Measurements from ENCODE around the gene STN1. TPM values are rescaled to one million over a fixed set of nuclear protein-coding genes. Genes with fewer than 3 reads are reported as not detected.

The STN1 gene
- total RNA-seq, 1 experiment from 2014 or later, result 14.3 TPM

DNA sequence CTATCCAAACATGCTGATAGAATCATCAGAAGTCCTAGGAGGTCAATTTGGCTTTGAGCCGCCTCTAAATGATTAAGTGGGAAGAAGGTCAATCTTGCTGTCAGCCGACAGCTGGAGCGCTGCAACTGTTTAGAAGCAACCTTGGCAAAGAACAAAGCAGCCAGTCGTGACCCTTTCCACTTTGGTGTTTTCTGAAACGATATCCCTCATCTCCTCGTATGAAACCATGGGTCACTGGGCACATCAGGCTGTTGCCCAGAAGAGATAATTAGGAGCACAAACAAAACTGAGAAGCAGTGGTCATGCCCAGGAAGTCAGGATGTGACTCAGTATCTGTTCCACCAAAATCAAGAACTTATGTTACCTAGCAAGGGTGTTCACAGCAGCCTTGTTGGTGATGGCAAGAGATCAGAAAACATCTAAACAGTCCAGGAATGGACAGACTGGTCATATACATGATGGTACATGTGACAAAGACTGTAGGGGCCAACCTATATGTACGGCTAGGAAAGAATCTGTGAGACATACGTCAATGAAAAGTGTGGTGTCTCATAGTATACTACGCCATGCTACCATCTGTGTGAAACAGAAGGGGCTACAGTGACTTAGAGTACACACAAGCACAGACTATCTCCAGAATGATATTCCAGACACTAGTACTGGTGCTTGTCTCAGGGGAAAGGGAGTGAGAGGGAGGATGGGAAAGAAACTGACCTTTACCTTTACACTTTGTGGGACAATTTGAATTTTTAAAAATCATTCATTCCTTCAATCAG lies 22.4 kb downstream of the STN1 start:
- Histone ChIP-seq H3K27ac (ENCODE audit: low read depth, low read length, poor library complexity, severe bottlenecking) (no peak overlapping the region), H3K27me3 (replicated peaks; ENCODE audit: insufficient read depth, low read depth, low read length, poor library complexity) (no peaks in the 10 kb centered on the region), H3K9me3 (ENCODE audit: low read depth, low read length, poor library complexity, severe bottlenecking) (no peaks in the 10 kb centered on the region), H3K4me3 (ENCODE audit: low read depth, low read length, poor library complexity, severe bottlenecking) (no peak overlapping the region), H3K36me3 (ENCODE audit: insufficient read depth, low read length, poor library complexity, severe bottlenecking) (no peaks in the 10 kb centered on the region), H3K4me1 (ENCODE audit: insufficient read depth, low read length, poor library complexity, severe bottlenecking) (peaks cover 36% of the 10 kb centered on the region)
- CTCF ChIA-PET, result no interaction called here
- no peak for DNase-seq (ENCODE audit: low spot score)
- TF ChIP-seq, protein P1, sequence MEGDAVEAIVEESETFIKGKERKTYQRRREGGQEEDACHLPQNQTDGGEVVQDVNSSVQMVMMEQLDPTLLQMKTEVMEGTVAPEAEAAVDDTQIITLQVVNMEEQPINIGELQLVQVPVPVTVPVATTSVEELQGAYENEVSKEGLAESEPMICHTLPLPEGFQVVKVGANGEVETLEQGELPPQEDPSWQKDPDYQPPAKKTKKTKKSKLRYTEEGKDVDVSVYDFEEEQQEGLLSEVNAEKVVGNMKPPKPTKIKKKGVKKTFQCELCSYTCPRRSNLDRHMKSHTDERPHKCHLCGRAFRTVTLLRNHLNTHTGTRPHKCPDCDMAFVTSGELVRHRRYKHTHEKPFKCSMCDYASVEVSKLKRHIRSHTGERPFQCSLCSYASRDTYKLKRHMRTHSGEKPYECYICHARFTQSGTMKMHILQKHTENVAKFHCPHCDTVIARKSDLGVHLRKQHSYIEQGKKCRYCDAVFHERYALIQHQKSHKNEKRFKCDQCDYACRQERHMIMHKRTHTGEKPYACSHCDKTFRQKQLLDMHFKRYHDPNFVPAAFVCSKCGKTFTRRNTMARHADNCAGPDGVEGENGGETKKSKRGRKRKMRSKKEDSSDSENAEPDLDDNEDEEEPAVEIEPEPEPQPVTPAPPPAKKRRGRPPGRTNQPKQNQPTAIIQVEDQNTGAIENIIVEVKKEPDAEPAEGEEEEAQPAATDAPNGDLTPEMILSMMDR (conservative IDR thresholded peaks at IDR 0.05; ENCODE audit: low read depth, low read length), result no peak
- no peak for TF ChIP-seq EZH2 (IDR thresholded peaks at IDR 0.05; ENCODE audit: borderline replicate concordance, low read depth, low read length, poor library complexity, severe bottlenecking)
- BruUV-seq (replicated peaks), result no TSS peak
- intact Hi-C loops (cut with micrococcal nuclease; ENCODE audit: unreplicated experiment), result no loop called here
- POLR2A ChIA-PET (ENCODE audit: low non-redundant PET), result no interaction called here

DNA sequence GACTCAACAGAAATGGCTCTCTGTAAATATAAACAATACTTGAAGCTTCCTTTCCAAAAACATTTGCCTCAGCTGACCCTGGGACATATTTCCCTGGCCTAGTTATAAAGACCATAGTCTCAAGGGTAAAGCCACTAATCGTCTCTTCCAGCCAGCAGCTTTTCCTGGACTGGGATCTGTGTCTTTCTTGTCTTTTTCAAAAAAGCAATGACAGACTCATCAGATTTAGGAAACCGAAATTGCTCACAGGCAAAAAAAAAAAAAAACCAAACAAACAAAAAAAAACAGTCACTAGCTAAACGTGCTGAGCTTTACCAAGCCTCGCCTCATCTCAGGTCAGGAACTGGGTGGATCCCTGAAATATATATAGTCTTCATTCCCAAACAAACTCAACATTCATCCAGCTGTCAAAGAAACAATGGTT lies 23.5 kb downstream of the STN1 start:
- Histone ChIP-seq H3K9me3 (ENCODE audit: low read depth, low read length, poor library complexity, severe bottlenecking) (no peaks in the 10 kb centered on the region), H3K36me3 (ENCODE audit: insufficient read depth, low read length, poor library complexity, severe bottlenecking) (no peaks in the 10 kb centered on the region), H3K4me1 (ENCODE audit: insufficient read depth, low read length, poor library complexity, severe bottlenecking) (peaks cover 32% of the 10 kb centered on the region), H3K27ac (ENCODE audit: low read depth, low read length, poor library complexity, severe bottlenecking) (no peak overlapping the region), H3K27me3 (replicated peaks; ENCODE audit: insufficient read depth, low read depth, low read length, poor library complexity) (no peaks in the 10 kb centered on the region), H3K4me3 (ENCODE audit: low read depth, low read length, poor library complexity, severe bottlenecking) (no peak overlapping the region)
- intact Hi-C loops (cut with micrococcal nuclease; ENCODE audit: unreplicated experiment), result no loop called here
- ChIA-PET POLR2A (ENCODE audit: low non-redundant PET) (no interaction called here), CTCF (interaction anchor here (0.7 kb wide), 1 partner anchor 296 kb away, joined by 7 read pairs; no protein-coding TSS in a partner anchor)
- BruUV-seq (replicated peaks), result no TSS peak
- TF ChIP-seq, protein P1 (conservative IDR thresholded peaks at IDR 0.05; ENCODE audit: low read depth, low read length), result no peak
- no peak for TF ChIP-seq EZH2 (IDR thresholded peaks at IDR 0.05; ENCODE audit: borderline replicate concordance, low read depth, low read length, poor library complexity, severe bottlenecking)
- DNase-seq (ENCODE audit: low spot score), result no peak

DNA sequence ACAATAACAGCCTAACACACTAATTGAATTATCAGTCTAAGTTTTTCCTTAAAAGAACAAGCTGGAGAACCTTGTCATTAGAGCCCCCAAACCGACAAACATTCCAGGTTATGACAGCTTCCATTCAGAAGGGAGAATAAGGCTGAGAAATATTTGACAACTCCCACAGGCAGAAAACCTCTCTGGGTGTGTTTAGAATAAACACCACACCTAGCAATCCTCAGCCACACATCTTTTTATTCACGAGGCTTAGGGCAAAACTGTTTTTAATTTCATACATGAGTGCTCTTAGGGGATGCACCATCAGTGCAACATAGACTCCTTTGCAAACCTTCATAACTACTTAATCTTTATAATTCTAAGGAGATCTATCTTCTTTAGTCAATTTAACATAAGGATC lies 24.2 kb downstream of the STN1 start:
- no peak overlapping the region for H3K4me3 ChIP-seq (ENCODE audit: low read depth, low read length, poor library complexity, severe bottlenecking)
- ChIA-PET POLR2A (ENCODE audit: low non-redundant PET) (no interaction called here), CTCF (no interaction called here)
- no peaks in the 10 kb centered on the region for H3K9me3 ChIP-seq (ENCODE audit: low read depth, low read length, poor library complexity, severe bottlenecking)
- no TSS peak for BruUV-seq (replicated peaks)
- peaks cover 26% of the 10 kb centered on the region for H3K4me1 ChIP-seq (ENCODE audit: insufficient read depth, low read length, poor library complexity, severe bottlenecking)
- no peak for DNase-seq (ENCODE audit: low spot score)
- H3K27me3 ChIP-seq (replicated peaks; ENCODE audit: insufficient read depth, low read depth, low read length, poor library complexity), result no peaks in the 10 kb centered on the region
- intact Hi-C loops (cut with micrococcal nuclease; ENCODE audit: unreplicated experiment), result no loop called here
- no peak overlapping the region for H3K27ac ChIP-seq (ENCODE audit: low read depth, low read length, poor library complexity, severe bottlenecking)
- no peak for TF ChIP-seq EZH2 (IDR thresholded peaks at IDR 0.05; ENCODE audit: borderline replicate concordance, low read depth, low read length, poor library complexity, severe bottlenecking)
- TF ChIP-seq, protein P1 (conservative IDR thresholded peaks at IDR 0.05; ENCODE audit: low read depth, low read length), result no peak
- no peaks in the 10 kb centered on the region for H3K36me3 ChIP-seq (ENCODE audit: insufficient read depth, low read length, poor library complexity, severe bottlenecking)

All from A673 (cell line).